HG03460 (cell line): ENCODE measurements around the gene PTN.

Source experiments
- ATAC-seq: cut with Tn5 transposase; IDR thresholded peaks from one replicate; pipeline ENCODE4 v1.9.1; 2021; ENCODE audit not compliant: unreplicated experiment

PTN gene

DNA sequence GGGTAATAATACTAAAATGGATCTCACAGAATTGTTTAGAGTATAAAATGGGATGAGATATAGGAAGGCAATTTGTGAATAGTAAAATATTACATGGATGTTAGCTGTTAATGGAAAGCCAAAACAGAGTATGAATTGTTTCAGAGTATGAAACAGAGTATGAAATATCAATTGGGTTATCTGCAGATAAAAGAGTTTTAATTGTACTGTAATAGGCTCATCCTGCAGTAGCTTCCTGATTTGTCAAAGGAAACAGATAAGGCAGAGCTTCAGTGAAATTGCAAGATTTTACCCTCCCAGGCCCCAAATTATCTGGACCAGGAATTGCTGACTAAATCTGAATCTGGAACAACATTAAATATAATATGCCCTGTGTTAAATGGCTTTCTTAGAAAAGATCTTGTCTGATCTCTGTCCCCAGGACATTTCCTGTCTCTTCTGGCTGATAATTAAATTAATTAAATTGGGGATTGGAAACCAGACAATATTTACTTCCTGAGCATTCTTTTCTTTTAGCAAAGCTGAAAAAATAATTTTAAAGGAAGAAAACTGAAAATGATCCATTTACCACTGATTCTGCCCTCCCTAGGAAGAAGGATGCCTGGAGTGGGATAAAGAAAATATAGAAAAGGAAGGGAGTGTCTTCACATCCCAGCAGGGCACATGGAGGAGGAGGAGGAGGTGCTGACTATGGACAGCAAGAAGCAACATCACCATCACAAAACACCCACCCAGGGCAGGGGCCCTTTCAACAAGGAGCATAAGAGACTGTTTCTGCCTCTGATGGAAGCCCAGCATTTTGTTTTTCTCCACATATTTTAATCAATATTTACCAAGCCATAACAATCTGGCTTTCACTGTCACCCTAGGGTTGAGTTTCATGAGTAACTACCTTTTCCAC lies 18.5 kb downstream of the PTN start:
- ATAC-seq = no peak

DNA sequence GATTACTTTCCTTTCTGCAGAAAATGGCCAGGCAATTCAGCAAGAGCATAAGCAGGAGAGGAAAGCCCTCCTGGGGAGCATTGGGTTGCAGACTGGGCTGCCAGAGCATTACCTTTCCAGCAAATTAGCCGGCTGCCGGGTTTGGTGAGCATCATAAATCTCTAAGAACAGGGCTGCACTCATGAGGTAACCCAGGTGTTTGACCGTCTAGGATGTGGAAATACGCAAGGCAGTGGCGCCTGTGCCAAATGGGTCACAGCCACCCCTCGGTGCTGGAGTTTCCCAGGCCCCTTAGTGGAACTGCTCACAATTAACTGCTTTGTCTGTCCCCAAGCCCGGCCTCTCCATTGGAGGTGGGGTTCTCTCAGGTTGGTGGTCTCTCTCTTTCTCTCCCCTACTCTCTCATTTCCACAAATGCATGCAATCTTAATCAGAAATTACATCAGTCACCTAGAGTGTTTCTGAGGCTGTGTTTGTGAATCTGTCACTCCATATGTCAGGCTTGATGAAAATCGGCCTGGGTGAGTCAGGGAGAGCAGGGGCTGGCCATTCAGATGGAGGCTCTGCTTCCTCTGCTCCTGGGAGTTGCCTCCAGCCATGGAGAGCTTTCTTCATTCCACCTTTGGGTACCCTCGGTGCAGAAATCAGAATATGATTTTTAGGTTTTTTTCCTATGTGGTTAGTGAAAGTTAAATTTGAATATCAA lies 26.7 kb downstream of the PTN start:
- ATAC-seq = no peak

DNA sequence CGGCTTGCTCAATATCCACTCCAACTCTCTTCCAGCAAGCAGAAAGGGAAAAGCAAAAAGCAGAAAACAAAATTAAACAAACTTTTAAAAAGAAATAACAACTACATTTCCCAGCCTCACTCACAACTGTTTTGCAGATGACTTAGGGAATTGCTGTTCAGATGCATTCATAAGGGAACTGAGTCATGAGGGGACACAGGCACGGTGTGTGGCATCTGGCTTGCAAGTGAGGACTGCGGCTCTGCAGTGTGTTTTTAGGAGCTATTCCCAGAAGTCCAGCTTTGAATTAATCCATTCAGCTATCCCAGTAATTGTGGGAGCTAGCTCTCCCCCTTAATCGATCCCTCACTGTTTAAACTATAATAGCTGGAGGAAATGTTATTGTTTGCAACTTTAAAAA lies 30.3 kb downstream of the PTN start:
- ATAC-seq = no peak

DNA sequence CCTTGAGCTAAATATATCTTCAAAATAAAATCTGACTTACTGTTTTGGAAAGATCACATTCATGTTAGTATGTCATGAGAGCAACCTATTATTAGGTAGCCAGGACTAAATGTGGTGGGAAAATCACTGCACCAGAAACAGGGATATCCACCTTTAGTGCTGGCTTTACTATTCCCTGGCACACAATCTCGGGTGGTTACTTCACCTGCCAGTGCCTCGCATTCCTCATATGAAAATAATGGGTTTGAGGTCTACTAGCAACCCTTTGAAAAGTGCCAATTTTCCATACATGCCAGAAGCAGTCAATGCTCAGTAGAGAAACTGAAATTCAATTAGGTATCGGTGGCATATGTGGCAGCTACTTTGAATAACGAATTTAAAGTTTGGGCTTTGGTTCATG lies 36.8 kb downstream of the PTN start:
- ATAC-seq = no peak

DNA sequence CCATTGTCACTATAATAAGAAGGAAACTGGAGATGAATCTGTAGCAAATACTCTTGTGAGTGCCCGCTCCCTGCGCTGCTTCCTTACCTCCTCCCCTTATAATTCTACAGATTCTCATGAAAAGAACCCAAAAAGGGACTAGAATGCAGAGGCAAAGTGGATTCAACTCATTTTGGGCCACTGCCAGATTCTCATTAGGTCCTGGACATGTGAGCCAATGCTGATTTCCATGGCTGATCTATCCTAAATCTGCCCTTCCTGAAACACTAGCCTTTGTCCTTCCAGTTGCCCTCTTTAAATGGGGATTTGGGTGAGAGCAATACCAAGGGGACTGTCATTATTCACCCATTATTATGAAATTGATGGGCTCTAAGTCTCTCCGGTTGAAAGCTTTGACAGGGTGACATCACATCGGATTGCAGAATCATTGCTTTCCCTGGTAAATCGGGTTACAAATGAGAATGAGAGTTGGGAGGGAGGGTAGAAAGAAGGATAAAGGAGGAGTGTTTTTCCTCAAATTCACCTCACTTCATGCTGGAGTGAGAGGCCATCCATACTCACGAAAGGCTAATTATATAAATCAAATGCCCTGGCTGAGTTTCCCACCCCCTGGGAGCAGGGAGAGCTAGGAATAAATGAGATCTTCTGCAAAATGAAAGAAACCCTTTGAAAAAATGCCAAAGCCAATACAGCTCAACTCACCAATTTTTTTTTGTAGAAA lies 37.5 kb downstream of the PTN start:
- ATAC-seq = no peak

DNA sequence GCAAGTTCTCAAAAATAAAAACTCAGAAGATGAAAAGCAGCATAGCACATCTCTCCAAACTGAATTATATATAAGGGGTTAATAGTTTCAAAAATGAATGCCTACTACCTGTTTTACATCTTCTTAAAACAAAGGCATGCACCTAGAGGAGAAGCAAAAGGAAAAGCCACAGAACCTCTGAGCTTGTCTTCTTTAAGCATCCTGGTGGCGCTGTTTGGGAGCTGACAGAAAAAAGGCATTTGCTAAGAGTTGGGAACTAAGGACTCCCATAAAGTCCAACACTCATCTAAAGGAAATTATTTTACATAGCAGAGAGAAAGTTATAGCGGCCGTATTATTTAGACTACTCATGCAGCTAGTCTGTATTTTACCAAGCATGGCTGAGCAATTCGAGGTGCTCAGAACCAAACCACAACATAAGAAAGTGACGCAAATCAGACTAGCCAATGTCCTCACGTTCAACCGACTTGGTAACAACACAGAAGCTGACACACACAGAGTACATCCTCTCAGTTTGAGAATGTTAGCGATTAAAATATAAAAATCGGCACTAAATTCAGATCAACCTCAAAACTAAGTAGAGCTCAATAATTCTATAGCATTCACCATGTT lies 38.8 kb downstream of the PTN start:
- no peak for ATAC-seq

DNA sequence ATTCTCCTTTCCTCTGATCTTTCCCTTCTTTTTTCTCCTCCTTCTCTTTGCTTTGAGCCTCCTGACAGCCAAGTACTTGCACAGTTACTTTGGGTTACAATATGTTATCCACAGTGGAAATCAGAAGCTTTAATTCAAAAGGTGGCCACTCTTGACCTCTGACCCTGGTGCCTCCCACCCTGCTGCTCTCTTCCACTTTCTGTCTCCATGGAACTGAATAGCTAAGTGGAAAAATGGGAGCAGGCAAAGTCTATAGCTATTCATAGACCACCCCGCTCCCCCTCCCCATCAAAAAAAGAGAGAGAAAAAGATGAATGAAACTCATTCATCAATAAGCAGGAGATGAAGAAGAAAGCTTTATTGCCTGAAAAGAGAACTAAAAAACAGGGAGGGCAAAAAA lies 39.4 kb downstream of the PTN start:
- ATAC-seq = no peak

DNA sequence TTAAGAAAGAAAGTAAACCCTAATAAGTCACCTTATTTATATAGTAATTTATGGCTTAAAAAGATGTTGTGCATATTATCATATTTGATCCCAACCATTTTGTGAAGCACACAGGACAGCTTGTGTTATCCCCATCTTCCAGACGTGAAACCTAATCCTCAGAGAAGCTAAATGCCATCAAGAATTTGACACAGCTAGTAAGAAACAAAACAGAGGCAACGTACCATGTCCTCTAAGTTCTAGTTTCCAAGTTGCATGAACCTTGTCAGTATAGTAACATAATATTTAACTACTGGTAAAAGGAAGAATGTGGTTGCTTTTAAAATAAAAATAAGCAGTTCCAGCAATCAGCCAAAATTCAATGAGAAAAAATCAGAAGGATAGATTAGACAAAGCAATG lies 41.5 kb downstream of the PTN start:
- ATAC-seq = no peak

DNA sequence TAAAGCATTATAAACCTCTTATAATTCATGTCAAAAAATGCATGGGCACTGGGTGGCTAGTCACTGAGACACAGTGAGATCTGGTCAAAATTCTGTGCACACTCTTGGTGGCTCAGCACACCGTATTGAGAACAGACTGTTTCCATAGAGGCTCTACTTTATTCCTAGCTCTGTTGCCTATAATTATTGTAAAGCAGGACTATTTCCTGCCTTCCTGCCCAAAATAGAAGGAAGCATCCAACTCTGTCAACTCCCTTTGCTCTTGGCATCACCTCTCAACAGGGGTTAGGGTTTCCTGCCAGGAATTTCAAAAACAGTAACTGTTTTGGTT lies 45.1 kb downstream of the PTN start:
- ATAC-seq = no peak

DNA sequence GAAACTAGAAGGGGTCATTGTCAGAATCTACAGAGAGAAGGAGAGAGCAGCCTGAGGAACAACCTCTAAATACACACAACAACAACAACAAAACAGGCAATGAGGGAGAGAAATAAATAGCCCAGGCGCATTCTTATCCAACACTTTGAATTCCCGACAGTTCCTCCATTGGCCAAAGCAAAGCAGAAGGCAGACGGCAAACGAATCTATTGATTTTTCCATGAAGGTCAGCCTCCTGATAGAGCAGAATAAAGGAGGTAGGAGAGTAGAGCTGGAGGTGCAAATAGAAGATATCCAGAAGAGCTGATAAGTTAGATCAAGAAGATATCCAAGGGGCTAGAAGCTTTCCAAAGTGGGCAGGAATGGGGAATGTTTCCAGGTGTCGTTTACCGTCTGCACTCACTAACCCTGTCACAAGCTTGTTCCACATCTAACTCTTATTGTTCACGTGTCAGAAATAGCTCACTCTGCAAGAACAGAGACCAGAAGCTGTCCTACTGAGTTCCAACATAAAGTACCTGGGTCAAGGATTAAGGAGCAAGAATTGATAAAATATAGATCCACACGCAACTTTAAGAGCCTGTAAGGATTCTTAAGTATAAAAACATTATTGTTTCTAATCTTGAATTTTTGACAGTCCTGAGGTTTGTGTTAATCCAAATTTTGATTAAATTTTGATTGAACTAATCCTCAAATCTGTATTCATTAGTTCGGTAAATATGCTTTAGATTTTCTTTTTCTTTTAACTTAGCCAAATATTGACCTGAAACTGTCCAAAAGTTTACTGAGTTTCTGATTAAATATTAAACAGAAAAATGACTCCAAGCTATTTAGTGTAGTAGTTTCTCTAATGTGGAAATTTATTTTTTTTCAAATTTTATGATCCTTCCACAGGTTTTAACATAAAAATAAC lies 45.7 kb downstream of the PTN start:
- no peak for ATAC-seq

DNA sequence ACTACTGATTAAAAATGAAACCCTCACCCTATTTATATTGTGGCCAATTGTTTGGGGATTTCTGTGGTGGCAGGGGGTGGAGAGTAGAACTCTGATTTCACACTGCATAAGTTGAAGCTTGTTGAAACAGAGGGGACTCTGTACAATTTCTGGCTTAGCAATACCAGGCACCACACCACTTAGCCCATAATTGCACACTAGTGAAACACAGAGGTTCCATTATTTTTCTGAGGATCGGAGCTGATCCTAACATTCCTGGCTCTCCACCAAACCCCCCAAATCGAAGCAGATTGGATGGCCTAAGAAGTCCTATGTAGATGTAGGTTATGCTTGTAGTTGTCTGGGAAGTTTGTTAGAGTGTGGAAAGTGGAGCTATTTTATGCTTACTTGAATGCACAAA lies 47.0 kb downstream of the PTN start:
- ATAC-seq = no peak

DNA sequence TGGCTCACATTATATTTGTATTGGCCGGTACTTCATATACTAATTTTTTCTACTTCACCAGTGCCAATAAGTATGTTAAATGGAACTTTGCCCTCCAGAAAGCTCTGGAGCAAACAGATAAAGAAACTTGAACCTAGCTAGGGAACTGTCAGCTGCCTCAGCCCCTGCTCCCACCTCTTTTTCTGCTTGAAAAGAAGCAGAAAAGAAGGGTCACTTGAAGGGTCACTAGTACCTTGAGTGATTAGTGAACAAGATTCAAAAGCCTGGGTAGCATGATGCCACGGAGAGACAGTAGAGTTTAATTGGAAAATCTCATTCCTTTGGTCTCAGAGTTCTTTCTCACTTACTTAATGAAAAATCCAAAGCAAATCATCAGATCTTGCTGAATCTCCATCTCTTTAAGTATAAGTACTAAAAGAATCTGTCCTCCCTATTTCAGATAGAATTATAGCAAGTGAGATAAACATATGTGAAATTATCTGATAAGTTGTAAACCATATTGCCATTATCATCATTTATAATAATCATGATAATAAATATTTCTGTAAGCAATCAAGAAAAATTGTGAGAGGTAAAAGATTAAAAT lies 47.7 kb downstream of the PTN start:
- ATAC-seq = no peak

DNA sequence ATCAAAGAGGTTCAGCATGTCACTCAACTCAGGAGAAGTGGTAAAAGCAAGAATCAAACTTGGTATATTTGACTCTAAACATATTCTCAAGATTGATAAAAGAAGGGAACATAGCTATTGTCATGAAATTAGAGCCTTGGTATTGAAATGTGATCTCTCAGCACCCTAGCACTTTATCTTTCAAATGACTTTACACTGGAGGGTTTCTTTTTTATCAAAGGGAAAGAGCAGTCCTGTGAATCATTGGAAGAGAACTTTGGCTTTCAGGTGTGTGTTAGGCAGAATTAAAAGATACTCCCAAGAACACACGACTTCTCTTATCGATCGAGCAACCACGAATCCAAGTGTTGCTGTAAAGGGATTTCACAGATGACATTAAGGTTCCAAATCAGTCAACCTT lies 54.4 kb downstream of the PTN start:
- ATAC-seq = no peak

DNA sequence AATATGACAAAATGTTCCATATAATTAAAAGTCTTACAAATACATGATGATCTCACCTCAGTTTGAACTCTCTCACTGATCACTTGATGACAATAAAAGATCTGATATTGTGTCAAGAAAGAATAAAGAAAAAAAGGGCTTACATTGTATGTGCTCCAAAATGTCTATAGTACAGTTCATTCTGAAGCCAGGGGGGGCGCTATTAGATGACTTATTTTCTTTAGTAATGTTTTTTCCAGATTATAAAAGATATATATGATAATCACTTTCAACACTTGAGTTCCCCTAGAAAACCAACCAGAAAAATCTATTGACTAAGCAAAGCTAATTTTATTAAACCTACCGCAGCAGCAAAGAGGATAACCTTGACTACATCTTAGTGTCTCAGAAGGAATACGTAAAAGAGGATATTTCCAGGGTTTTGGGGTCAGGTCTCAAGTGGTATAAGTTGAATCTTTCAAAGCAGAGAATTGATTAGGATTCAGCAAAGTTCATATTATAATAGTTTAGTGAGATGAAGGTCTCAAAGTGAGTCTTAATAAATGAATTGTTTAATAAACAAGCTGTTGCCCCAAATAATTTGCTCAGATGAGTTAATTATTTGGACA lies 55.8 kb downstream of the PTN start:
- ATAC-seq = no peak

DNA sequence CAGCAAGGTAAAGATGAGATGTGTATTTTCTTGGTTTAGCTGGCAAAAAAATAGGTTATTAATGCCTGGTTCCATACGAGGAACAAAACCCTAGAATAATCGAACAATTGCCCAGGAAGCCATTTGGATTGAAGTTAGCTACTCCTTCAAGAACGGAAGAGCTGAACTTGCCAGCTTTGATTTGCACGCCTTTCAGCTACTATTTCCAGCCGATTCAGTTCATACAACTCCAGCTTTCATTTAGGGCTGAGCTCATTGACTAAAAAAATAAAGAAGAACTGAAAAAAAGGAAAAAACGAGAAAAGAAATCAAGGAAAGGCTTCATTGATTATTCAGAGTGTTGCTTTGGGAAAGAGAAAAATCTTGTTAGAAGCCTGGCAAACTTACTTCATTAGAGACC lies 60.4 kb downstream of the PTN start:
- no peak for ATAC-seq

DNA sequence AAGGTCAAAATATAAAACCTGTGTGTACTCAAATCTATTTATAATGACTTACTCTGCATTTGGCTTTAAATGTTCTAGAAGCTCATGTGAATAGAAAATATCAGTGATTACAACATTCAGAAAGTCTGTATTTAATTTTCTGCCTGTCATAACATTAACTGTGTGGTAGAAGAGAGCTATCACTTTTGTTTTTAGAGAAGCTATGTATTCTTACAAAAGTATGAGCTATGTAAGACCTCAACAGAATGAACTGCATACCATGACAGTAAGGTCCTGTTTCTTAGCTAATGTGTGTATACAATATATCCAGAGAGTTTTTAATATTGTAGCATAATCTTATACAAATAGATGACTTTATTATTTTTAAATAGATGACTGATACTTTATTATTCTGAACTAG lies 61.5 kb downstream of the PTN start:
- ATAC-seq = no peak

DNA sequence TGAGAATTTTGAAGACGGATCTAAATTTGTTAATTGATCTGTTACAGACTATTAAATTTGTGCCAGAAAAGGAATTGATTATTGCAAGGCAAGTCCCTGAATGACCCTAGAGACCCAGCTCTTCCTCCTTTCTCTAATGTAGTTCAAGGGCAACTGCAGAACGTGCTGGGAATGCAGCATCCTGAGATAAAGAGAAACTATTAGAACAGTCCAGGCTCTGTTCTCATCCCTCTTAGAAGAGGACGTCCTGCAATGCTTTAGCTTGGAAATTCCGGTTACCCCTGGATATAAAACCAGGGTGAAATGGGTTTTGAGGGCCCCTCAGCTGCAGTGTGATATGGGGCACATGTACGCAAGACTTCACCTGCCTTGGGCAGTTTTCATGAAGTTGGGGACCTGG lies 67.3 kb downstream of the PTN start:
- no peak for ATAC-seq

DNA sequence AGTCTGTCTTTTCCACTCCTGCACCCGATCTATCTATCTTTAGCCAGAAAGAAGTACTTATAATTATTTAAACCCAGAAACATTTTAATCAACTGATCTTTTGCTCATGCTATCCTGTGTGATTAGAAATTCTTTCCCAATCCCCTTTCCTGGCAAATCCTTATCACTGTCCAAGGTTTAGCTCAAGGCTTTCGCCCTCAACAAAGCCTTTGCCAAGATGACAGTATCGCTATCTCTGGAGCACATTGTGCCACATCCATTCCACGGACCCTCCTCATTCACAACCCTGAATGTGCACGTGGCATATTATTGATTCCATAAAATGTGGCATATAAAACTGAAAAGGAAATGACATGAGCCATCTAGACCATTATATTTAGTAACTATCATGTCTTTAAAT lies 71.3 kb downstream of the PTN start:
- no peak for ATAC-seq

DNA sequence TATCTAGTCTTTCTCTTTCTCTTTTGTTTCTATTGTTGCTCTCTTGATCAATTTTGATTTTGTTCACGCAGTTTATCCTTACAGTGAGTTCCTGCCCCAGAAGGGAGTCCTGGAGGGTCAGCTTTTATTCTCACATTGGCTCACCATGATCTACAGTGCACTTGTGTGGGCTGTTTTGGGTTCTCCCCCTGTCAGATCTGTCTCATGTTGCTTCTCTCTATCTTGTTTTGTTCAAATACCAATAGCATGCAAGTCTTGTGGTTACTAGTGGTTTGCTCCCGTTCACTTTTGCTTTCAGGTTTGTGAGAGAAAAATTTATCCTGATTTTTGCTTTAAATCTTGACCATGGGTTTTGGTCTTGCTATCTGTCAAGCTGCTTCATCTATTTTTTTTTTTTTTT lies 74.3 kb downstream of the PTN start:
- ATAC-seq = no peak
